ENCODE measurements around the gene DRAP1. TPM values are rescaled to one million over a fixed set of nuclear protein-coding genes. Genes with fewer than 3 reads are reported as not detected.

The DRAP1 gene
- total RNA-seq, 1 experiment from 2014 or later = 105 TPM

DNA sequence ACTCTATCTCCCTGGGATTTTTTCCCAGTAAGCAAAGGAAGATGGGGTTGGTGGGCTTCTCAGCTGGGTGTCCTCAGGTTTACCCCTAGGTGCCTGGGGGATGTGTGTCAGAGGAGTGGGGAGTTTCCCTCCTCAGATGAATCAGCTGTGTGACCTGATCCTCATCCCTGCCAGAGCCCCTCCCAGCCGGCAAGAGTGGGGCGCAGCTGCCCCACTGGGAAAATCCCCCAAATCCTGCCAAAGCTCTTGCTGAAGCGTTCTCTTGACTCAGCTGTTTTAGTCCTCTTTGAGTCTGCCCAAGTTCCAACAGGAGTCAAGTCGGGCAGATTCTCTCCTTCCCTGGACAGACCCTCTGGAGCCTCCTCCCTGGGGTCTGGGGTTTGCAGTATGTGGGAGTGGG, 6.4 kb upstream of the DRAP1 start:
- H2BK15ac ChIP-seq (ENCODE audit: low read depth, low read length) = no peak overlapping the region
- H3K79me2 ChIP-seq (ENCODE audit: insufficient read depth, low read length) = no peaks in the 10 kb centered on the region
- no peak overlapping the region for H2AFZ ChIP-seq (ENCODE audit: low read length)
- TF ChIP-seq, protein P1, sequence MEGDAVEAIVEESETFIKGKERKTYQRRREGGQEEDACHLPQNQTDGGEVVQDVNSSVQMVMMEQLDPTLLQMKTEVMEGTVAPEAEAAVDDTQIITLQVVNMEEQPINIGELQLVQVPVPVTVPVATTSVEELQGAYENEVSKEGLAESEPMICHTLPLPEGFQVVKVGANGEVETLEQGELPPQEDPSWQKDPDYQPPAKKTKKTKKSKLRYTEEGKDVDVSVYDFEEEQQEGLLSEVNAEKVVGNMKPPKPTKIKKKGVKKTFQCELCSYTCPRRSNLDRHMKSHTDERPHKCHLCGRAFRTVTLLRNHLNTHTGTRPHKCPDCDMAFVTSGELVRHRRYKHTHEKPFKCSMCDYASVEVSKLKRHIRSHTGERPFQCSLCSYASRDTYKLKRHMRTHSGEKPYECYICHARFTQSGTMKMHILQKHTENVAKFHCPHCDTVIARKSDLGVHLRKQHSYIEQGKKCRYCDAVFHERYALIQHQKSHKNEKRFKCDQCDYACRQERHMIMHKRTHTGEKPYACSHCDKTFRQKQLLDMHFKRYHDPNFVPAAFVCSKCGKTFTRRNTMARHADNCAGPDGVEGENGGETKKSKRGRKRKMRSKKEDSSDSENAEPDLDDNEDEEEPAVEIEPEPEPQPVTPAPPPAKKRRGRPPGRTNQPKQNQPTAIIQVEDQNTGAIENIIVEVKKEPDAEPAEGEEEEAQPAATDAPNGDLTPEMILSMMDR (conservative IDR thresholded peaks at IDR 0.05) = no peak
- no peaks in the 10 kb centered on the region for H3K9me3 ChIP-seq (ENCODE audit: control insufficient read depth, low read depth, low read length)
- H2BK5ac ChIP-seq (ENCODE audit: insufficient read length, low read length) = no peak overlapping the region
- no peaks in the 10 kb centered on the region for H3K27me3 ChIP-seq (ENCODE audit: insufficient read depth, low read length)
- H2BK20ac ChIP-seq (ENCODE audit: low read depth, low read length, poor library complexity, severe bottlenecking) = no peak overlapping the region
- H3K23me2 ChIP-seq (ENCODE audit: insufficient read length, low read depth, low read length, poor library complexity, severe bottlenecking) = no peaks in the 10 kb centered on the region
- H4K20me1 ChIP-seq (ENCODE audit: control insufficient read depth, insufficient read depth, insufficient read length) = no peaks in the 10 kb centered on the region
- H3K18ac ChIP-seq (ENCODE audit: insufficient read length, low read depth, low read length) = no peak overlapping the region
- H2BK12ac ChIP-seq (ENCODE audit: insufficient read length, low read depth, low read length) = no peak overlapping the region
- H3K23ac ChIP-seq (ENCODE audit: insufficient read length, low read depth, low read length) = no peak overlapping the region
- H3K56ac ChIP-seq (ENCODE audit: insufficient read length, low read depth, low read length) = no peak overlapping the region
- H4K91ac ChIP-seq (ENCODE audit: insufficient read length, low read depth, low read length) = no peak overlapping the region
- no peak overlapping the region for H2AK5ac ChIP-seq (ENCODE audit: insufficient read length, low read length)
- Mint-ChIP-seq H3K27ac (no peak overlapping the region), H3K9me3 (no peaks in the 10 kb centered on the region; a peak in 1 of 5 replicates), H3K27me3 (ENCODE audit: low read depth) (peaks cover 37% of the 10 kb centered on the region), H3K4me1 (peaks cover 18 to 21% of the 10 kb centered on the region in 2 experiments), H3K4me3 (no peak overlapping the region), H3K36me3 (ENCODE audit: insufficient read depth in 1 of 3, low read depth in 3 of 3) (peaks cover 0 to 7% (median 5%) of the 10 kb centered on the region in 3 experiments; a peak in 3 of 7 replicates)
- H3K27ac ChIP-seq (ENCODE audit: insufficient read length, low read depth, low read length) = no peak overlapping the region
- H3K14ac ChIP-seq (ENCODE audit: insufficient read depth, low read length) = no peak overlapping the region
- WGBS (ENCODE audit: extremely low coverage, insufficient read length, low lambda C conversion rate) = no CpG with 5 or more reads among the region's 4 CpGs
- no peaks in the 10 kb centered on the region; the same call in 1 of the 2 replicates for H3K4me1 ChIP-seq (ENCODE audit: insufficient read depth, low read length)
- no peak overlapping the region for H2BK120ac ChIP-seq (ENCODE audit: low read depth, low read length, poor library complexity, severe bottlenecking)
- H3T11ph ChIP-seq (ENCODE audit: low read length) = no peak overlapping the region
- no peak overlapping the region for H3K4me2 ChIP-seq (ENCODE audit: insufficient read depth, insufficient read length, low read length)
- H3K9ac ChIP-seq (ENCODE audit: extremely low read depth, insufficient read length, low read length) = no peak overlapping the region
- DNase-seq = no peak
- H4K8ac ChIP-seq (replicated peaks; ENCODE audit: insufficient read length, low read depth, low read length) = no peak overlapping the region
- H4K5ac ChIP-seq (ENCODE audit: insufficient read length, low read depth, low read length) = no peak overlapping the region
- H3K79me1 ChIP-seq (ENCODE audit: insufficient read depth, low read depth, low read length, poor library complexity, severe bottlenecking) = no peaks in the 10 kb centered on the region
- H3K4ac ChIP-seq (ENCODE audit: low read depth, low read length) = no peak overlapping the region

Measured in H9 (cell line).